OCI-LY7 (cell line): ENCODE measurements around the gene RAD50. TPM values are rescaled to one million over a fixed set of nuclear protein-coding genes. Genes with fewer than 3 reads are reported as not detected.

Experiments used
- BruUV-seq: library from RNA; stranded (reverse); fragments of 400-500 nt; replicated peaks from 2 replicates; lab custom pipeline; 2021; lab: Mats Ljungman, UMichigan
- CTCF ChIA-PET: fragments of 300-600 bp; sonication (Branson Sonifier 250); formaldehyde crosslinking; loops from one replicate; lab custom pipeline; 2022; ENCODE audit warnings: antibody characterized with exemption; ENCODE audit not compliant: unreplicated experiment; lab: Charles Lee
- POLR2A ChIA-PET: fragments of 300-600 bp; sonication (Branson Sonifier 250); formaldehyde crosslinking; loops from one replicate; lab custom pipeline; 2022; ENCODE audit warnings: antibody characterized with exemption; lab: Charles Lee
- DNase-seq: peaks from one replicate; pipeline ENCODE4 v3.0.0-alpha.2; 2015; ENCODE audit warnings: low spot score
- H2AFZ ChIP-seq: fragments of 200-600 bp; sonication (generic), shearing (Covaris generic); 2 replicates; pipeline ENCODE4 v1.6.1; 2014; ENCODE audit warnings: mild to moderate bottlenecking, antibody characterized with exemption, low read length, moderate library complexity
- H3K27ac ChIP-seq: fragments of 200-600 bp; sonication (generic); 2 replicates; pipeline ENCODE4 v1.5.1; 2014; ENCODE audit warnings: mixed run types, low read depth, mild to moderate bottlenecking, moderate library complexity, low read length, inconsistent platforms; ENCODE audit not compliant: poor library complexity, severe bottlenecking
- H3K36me3 ChIP-seq: fragments of 200-600 bp; sonication (generic); 2 replicates; pipeline ENCODE4 v1.6.1; 2014; ENCODE audit warnings: mild to moderate bottlenecking, antibody characterized with exemption, low read length, moderate library complexity, mixed read lengths; ENCODE audit not compliant: insufficient read depth
- H3K4me1 ChIP-seq: fragments of 200-600 bp; sonication (generic); 2 replicates; pipeline ENCODE4 v1.5.1; 2014; ENCODE audit warnings: mild to moderate bottlenecking, low read length; ENCODE audit not compliant: insufficient read depth, poor library complexity, severe bottlenecking
- H3K4me2 ChIP-seq: fragments of 200-600 bp; sonication (generic); 2 replicates; pipeline ENCODE4 v1.6.1; 2014; ENCODE audit warnings: mild to moderate bottlenecking, low read length
- H3K4me3 ChIP-seq: fragments of 200-600 bp; sonication (generic); 2 replicates; pipeline ENCODE4 v1.5.1; 2014; ENCODE audit warnings: mild to moderate bottlenecking, low read depth, low read length; ENCODE audit not compliant: poor library complexity, severe bottlenecking
- H3K79me2 ChIP-seq: fragments of 200-600 bp; sonication (generic); 2 replicates; pipeline ENCODE4 v1.6.1; 2016; ENCODE audit warnings: low read depth, mild to moderate bottlenecking, low read length, moderate library complexity, mixed read lengths; ENCODE audit not compliant: insufficient read depth
- H3K9me2 ChIP-seq: fragments of 200-600 bp; sonication (generic); 2 replicates; pipeline ENCODE4 v1.6.1; 2016; ENCODE audit warnings: mild to moderate bottlenecking, low read length, mixed read lengths; ENCODE audit not compliant: insufficient read depth
- H3K9me3 ChIP-seq: fragments of 200-600 bp; sonication (generic); 2 replicates; pipeline ENCODE4 v1.6.1; 2014; ENCODE audit warnings: mild to moderate bottlenecking, mixed run types, low read length, mixed read lengths
- H4K20me1 ChIP-seq: fragments of 200-600 bp; sonication (generic); 2 replicates; pipeline ENCODE4 v1.6.1; 2014; ENCODE audit warnings: mild to moderate bottlenecking, antibody characterized with exemption, low read length, moderate library complexity, mixed read lengths; ENCODE audit not compliant: insufficient read depth
- CTCF ChIP-seq: fragments of 200-600 bp; sonication (generic); conservative IDR thresholded peaks from 2 replicates; pipeline ENCODE4 v1.5.1; 2014; ENCODE audit warnings: mild to moderate bottlenecking, antibody characterized with exemption, low read length, moderate library complexity, mixed read lengths
- EZH2phosphoT487 ChIP-seq: fragments of 200-600 bp; sonication (generic); IDR thresholded peaks from 2 replicates; pipeline ENCODE4 v1.6.1; 2018; ENCODE audit warnings: low read depth, borderline replicate concordance, mild to moderate bottlenecking, mixed run types, antibody characterized with exemption, low read length, moderate library complexity, mixed read lengths
- intact Hi-C: fragments of 100-400 bp; cut with micrococcal nuclease; formaldehyde crosslinking; loops from one replicate; pipeline ENCODE4 v1.10.0; 2022; ENCODE audit not compliant: unreplicated experiment
- total RNA-seq, 2 experiments: library from RNA; depleted of rRNA in 1 of 2; stranded (reverse); fragments of >200 nt in 1 of 2; shearing (Covaris generic) in 1 of 2; gene quantifications; 2 replicates each; pipeline ENCODE4 v1.2.3, GENCODE V29; 2014 to 2022

RAD50 gene
- total RNA-seq, 2 experiments from 2014 or later, result 24.0 to 59.8 TPM

- Histone ChIP-seq H3K4me2 (no peak overlapping the region), H3K9me3 (no peaks in the 10 kb centered on the region), H3K27ac (no peak overlapping the region), H2AFZ (no peak overlapping the region), H4K20me1 (no peaks in the 10 kb centered on the region), H3K36me3 (no peaks in the 10 kb centered on the region), H3K79me2 (no peaks in the 10 kb centered on the region), H3K4me3 (no peak overlapping the region), H3K4me1 (peaks cover 29% of the 10 kb centered on the region), H3K9me2 (no peaks in the 10 kb centered on the region)
- no peak for DNase-seq
- ChIA-PET POLR2A (interaction anchor here (0.9 kb wide), 1 partner anchor 9 kb away, joined by 3 read pairs; no protein-coding TSS in a partner anchor), CTCF (no interaction called here)
- TF ChIP-seq EZH2phosphoT487, result no peak
- no peak for TF ChIP-seq CTCF
- intact Hi-C loops, result loop anchor here (5.0 kb wide), 5 partner anchors 68 to 273 kb away; no protein-coding TSS in a partner anchor
- BruUV-seq, result no TSS peak
Observed at GRCh38 chr5:132528866-132529634, 27.7 kb upstream of the RAD50 start.

DNA sequence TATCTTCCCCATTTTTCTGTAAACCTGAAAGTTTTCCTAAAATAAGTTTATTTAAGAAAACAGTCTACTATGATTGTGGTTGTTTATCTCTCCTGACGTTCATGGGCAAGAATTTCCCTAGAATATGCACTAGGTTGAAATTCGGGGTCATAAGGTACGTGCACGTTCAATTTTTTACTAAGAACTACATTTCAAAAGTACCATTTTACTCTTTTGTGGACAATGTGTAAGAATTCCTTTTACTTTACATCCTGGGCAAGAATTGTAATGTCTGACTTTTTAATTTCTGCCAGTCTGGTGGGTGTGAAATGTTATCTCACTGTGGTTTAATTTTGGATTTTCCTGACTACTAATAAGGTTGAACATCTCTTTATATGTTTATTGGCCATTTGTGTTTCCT lies 25.8 kb upstream of the RAD50 start:
- BruUV-seq, result no TSS peak
- Histone ChIP-seq H3K9me2 (no peaks in the 10 kb centered on the region), H3K4me2 (no peak overlapping the region), H2AFZ (no peak overlapping the region), H3K79me2 (no peaks in the 10 kb centered on the region), H3K36me3 (no peaks in the 10 kb centered on the region), H3K9me3 (no peaks in the 10 kb centered on the region), H4K20me1 (no peaks in the 10 kb centered on the region), H3K4me3 (no peak overlapping the region), H3K27ac (no peak overlapping the region), H3K4me1 (peaks cover 12% of the 10 kb centered on the region)
- POLR2A ChIA-PET, result no interaction called here
- CTCF ChIA-PET, result no interaction called here
- TF ChIP-seq CTCF (no peak), EZH2phosphoT487 (no peak)
- intact Hi-C loops, result no loop called here
- no peak for DNase-seq

- Histone ChIP-seq H3K4me2 (no peak overlapping the region), H3K27ac (no peak overlapping the region), H2AFZ (no peak overlapping the region), H3K36me3 (no peaks in the 10 kb centered on the region), H3K9me3 (no peaks in the 10 kb centered on the region), H3K4me1 (no peaks in the 10 kb centered on the region), H4K20me1 (no peaks in the 10 kb centered on the region), H3K79me2 (no peaks in the 10 kb centered on the region), H3K9me2 (no peaks in the 10 kb centered on the region), H3K4me3 (no peak overlapping the region)
- intact Hi-C loops, result no loop called here
- ChIA-PET POLR2A (interaction anchor here (0.6 kb wide), 1 partner anchor 20 kb away, joined by 3 read pairs; no protein-coding TSS in a partner anchor), CTCF (no interaction called here)
- no peak for DNase-seq
- BruUV-seq, result no TSS peak
- no peak for TF ChIP-seq EZH2phosphoT487
- TF ChIP-seq CTCF, result no peak
Observed at GRCh38 chr5:132539716-132540115, 17.1 kb upstream of the RAD50 start.
